ENCODE measurements around the gene GRM5.

The GRM5 gene

GRCh38 chr11:88618327-88619070 is 447.3 kb downstream of the GRM5 start:
- no peak for DNase-seq (ENCODE audit: low read depth)

GRCh38 chr11:88617226-88617625 is 448.6 kb downstream of the GRM5 start:
- DNase-seq (ENCODE audit: low read depth), result no peak

- DNase-seq (ENCODE audit: low read depth), result peak; percentile 58
Observed at GRCh38 chr11:88604260-88604659, 461.5 kb downstream of the GRM5 start.

- peak; percentile 49 for DNase-seq (ENCODE audit: low read depth)
Observed at GRCh38 chr11:88603091-88603867, 462.5 kb downstream of the GRM5 start.

- no peak for DNase-seq (ENCODE audit: low read depth)
Observed at GRCh38 chr11:88597387-88597786, 468.4 kb downstream of the GRM5 start.

GRCh38 chr11:88596786-88597185 is 469.0 kb downstream of the GRM5 start:
- DNase-seq (ENCODE audit: low read depth), result no peak

GRCh38 chr11:88594274-88594950 is 471.4 kb downstream of the GRM5 start:
- no peak for DNase-seq (ENCODE audit: low read depth)

GRCh38 chr11:88590361-88590760 is 475.4 kb downstream of the GRM5 start:
- no peak for DNase-seq (ENCODE audit: low read depth)

GRCh38 chr11:88583251-88583650 is 482.5 kb downstream of the GRM5 start:
- no peak for DNase-seq (ENCODE audit: low read depth)

GRCh38 chr11:88579466-88579865 is 486.3 kb downstream of the GRM5 start:
- no peak for DNase-seq (ENCODE audit: low read depth)

- DNase-seq (ENCODE audit: low read depth), result no peak
Observed at GRCh38 chr11:88576741-88577140, 489.0 kb downstream of the GRM5 start.

GRCh38 chr11:88575916-88576315 is 489.9 kb downstream of the GRM5 start:
- DNase-seq (ENCODE audit: low read depth), result no peak

GRCh38 chr11:88569342-88569741 is 496.4 kb downstream of the GRM5 start:
- DNase-seq (ENCODE audit: low read depth), result no peak

GRCh38 chr11:88555829-88556202 is 510.0 kb downstream of the GRM5 start:
- DNase-seq (ENCODE audit: low read depth), result peak; percentile 66

- peak; percentile 98 for DNase-seq (ENCODE audit: low read depth)
Observed at GRCh38 chr11:88555018-88555828, 510.6 kb downstream of the GRM5 start.

GRCh38 chr11:88553204-88553603 is 512.6 kb downstream of the GRM5 start:
- peak; percentile 10 for DNase-seq (ENCODE audit: low read depth)

- peak; percentile 24 for DNase-seq (ENCODE audit: low read depth)
Observed at GRCh38 chr11:88552379-88553062, 513.3 kb downstream of the GRM5 start.

- no peak for DNase-seq (ENCODE audit: low read depth)
Observed at GRCh38 chr11:88544656-88545280, 521.0 kb downstream of the GRM5 start.

- peak; percentile 85 for DNase-seq (ENCODE audit: low read depth)
Observed at GRCh38 chr11:88543902-88544655, 521.7 kb downstream of the GRM5 start.

- no peak for DNase-seq (ENCODE audit: low read depth)
Observed at GRCh38 chr11:88541006-88541405, 524.8 kb downstream of the GRM5 start.

Measured in fibroblast of gingiva (primary cell).